Endothelial cell (in vitro differentiated cells): ENCODE measurements around the gene DTNBP1. TPM values are rescaled to one million over a fixed set of nuclear protein-coding genes. Genes with fewer than 3 reads are reported as not detected.

Experiments used
- DNase-seq: peaks from one replicate; pipeline ENCODE4 v3.0.0; 2021; ENCODE audit warnings: low spot score
- H3K27ac Mint-ChIP-seq: one replicate; pipeline ENCODE4 v1.8.0; 2021; ENCODE audit warnings: mixed read lengths, inconsistent platforms; ENCODE audit not compliant: unreplicated experiment
- H3K27me3 Mint-ChIP-seq: one replicate; pipeline ENCODE4 v1.8.0; 2021; ENCODE audit warnings: mild to moderate bottlenecking, moderate library complexity, mixed read lengths, inconsistent platforms; ENCODE audit not compliant: unreplicated experiment
- H3K36me3 Mint-ChIP-seq: one replicate; pipeline ENCODE4 v1.8.0; 2021; ENCODE audit warnings: mild to moderate bottlenecking, low read depth, mixed read lengths, inconsistent platforms; ENCODE audit not compliant: unreplicated experiment
- H3K4me1 Mint-ChIP-seq: one replicate; pipeline ENCODE4 v1.8.0; 2021; ENCODE audit warnings: mild to moderate bottlenecking, mixed read lengths, inconsistent platforms; ENCODE audit not compliant: unreplicated experiment
- H3K4me3 Mint-ChIP-seq: one replicate; pipeline ENCODE4 v1.8.0; 2021; ENCODE audit warnings: mild to moderate bottlenecking, mixed read lengths, inconsistent platforms; ENCODE audit not compliant: unreplicated experiment
- H3K9me3 Mint-ChIP-seq: one replicate; pipeline ENCODE4 v1.8.0; 2021; ENCODE audit warnings: mixed read lengths, inconsistent platforms; ENCODE audit not compliant: unreplicated experiment
- total RNA-seq: library from RNA; stranded (reverse); fragmentation: NEBNext Ultra II Directional; extraction: Animal tissue kit (Norgen Biotek cat#: 25700); gene quantifications from one replicate; pipeline ENCODE4 v1.2.1, GENCODE V29; 2021; ENCODE audit not compliant: unreplicated experiment
- TF ChIP-seq, protein P1 (sequence below): fragments of 200-600 bp; sonication (generic); IDR thresholded peaks from one replicate; pipeline ENCODE4 v1.5.0; 2021; ENCODE audit warnings: antibody characterized with exemption; ENCODE audit not compliant: unreplicated experiment

DTNBP1 gene
- total RNA-seq, 1 donor from 2014 or later, result 19.3 TPM

DNA sequence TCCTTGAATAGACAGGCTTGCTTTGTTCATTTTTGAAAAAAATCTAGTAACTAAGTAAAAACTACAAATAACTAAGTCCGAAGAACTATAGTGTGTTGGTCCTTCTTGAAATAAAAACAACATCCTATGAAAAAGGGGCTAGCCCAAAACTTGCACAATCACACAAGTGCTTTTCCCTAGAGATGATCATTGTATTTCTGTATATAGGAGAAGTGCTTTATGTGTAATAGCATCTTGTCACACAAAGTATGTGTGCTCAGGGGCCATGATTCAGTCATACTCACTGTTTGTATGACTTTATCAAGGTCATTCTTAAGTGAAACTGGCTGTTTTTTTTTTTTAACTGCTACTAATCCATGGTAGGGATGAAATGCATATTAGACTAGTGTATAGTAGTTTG lies 179.8 kb downstream of the DTNBP1 start:
- DNase-seq, result no peak
- H3K27ac Mint-ChIP-seq, result no peak overlapping the region
- TF ChIP-seq, protein P1, sequence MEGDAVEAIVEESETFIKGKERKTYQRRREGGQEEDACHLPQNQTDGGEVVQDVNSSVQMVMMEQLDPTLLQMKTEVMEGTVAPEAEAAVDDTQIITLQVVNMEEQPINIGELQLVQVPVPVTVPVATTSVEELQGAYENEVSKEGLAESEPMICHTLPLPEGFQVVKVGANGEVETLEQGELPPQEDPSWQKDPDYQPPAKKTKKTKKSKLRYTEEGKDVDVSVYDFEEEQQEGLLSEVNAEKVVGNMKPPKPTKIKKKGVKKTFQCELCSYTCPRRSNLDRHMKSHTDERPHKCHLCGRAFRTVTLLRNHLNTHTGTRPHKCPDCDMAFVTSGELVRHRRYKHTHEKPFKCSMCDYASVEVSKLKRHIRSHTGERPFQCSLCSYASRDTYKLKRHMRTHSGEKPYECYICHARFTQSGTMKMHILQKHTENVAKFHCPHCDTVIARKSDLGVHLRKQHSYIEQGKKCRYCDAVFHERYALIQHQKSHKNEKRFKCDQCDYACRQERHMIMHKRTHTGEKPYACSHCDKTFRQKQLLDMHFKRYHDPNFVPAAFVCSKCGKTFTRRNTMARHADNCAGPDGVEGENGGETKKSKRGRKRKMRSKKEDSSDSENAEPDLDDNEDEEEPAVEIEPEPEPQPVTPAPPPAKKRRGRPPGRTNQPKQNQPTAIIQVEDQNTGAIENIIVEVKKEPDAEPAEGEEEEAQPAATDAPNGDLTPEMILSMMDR, result no peak
- no peaks in the 10 kb centered on the region for H3K9me3 Mint-ChIP-seq
- no peak overlapping the region for H3K4me3 Mint-ChIP-seq
- peaks cover 8% of the 10 kb centered on the region for H3K27me3 Mint-ChIP-seq
- peaks cover 14% of the 10 kb centered on the region for H3K36me3 Mint-ChIP-seq
- peaks cover 38% of the 10 kb centered on the region for H3K4me1 Mint-ChIP-seq

DNA sequence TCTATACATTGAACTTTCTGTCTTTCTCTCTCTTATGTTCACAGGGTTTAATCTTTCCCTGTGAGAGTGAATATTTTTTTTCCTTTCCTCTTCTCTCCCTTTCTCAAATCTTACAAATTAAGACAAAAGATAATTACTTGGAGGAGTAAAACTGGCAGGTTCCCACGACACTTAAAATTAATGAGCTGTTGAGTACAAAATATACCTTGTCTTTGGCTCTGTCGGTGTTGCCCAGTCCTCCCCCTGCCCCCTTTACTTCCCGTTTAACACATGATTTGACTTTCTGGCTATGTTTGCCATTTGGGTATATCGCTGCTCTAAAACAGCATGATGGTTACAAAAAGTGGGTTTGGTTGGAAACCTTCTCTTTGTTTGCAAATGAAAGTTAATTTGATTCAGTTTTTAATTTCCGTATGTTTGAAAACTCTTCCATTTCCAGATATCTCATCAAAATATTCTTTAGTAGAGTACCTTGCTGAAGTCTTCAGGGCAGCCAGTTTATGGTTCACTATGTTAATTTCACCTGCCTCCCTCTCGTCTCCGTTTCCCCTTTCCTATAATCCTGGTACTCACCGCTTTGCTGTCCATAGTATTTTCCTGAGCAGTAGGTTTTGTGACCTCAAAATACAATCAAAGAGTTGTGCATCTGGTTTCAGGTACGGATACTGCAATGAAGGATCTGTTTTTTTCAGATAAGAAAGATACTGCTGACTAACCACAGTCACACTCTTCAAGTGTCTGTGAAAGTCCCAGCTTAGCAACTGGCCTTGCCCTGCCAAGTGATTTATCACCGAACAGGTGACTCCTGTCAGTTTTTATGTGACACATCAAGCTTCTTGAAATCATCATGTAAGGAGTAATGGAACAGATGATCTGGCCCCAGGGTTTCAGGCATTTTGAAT lies 181.2 kb downstream of the DTNBP1 start:
- no peaks in the 10 kb centered on the region for H3K9me3 Mint-ChIP-seq
- peaks cover 39% of the 10 kb centered on the region for H3K4me1 Mint-ChIP-seq
- peaks cover 8% of the 10 kb centered on the region for H3K27me3 Mint-ChIP-seq
- no peak overlapping the region for H3K4me3 Mint-ChIP-seq
- DNase-seq, result no peak
- TF ChIP-seq, protein P1, result no peak
- H3K27ac Mint-ChIP-seq, result no peak overlapping the region
- peaks cover 7% of the 10 kb centered on the region for H3K36me3 Mint-ChIP-seq

DNA sequence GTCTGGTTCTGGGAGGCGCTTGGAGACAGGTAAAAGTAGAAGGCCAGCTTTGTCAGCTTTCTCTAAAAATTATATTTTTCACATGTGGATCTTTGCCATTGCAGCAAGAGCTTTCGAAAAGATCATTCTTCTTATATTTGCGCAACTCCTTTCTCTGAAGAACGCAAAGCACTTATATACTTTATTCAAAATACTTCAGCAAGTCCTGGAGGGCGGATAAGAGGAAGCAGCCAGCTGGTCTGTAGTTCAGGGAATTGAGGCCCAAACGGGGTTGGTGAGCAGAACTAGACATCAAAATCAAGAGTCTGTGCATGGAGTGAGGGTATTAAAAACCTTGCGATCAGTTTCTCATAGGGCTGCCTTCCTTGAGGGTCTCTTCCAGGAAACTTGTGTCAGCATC lies 182.3 kb downstream of the DTNBP1 start:
- Mint-ChIP-seq H3K27me3 (peaks cover 8% of the 10 kb centered on the region), H3K4me3 (no peak overlapping the region), H3K4me1 (peaks cover 46% of the 10 kb centered on the region), H3K9me3 (no peaks in the 10 kb centered on the region), H3K27ac (no peak overlapping the region), H3K36me3 (peaks cover 9% of the 10 kb centered on the region)
- no peak for DNase-seq
- TF ChIP-seq, protein P1, result no peak

DNA sequence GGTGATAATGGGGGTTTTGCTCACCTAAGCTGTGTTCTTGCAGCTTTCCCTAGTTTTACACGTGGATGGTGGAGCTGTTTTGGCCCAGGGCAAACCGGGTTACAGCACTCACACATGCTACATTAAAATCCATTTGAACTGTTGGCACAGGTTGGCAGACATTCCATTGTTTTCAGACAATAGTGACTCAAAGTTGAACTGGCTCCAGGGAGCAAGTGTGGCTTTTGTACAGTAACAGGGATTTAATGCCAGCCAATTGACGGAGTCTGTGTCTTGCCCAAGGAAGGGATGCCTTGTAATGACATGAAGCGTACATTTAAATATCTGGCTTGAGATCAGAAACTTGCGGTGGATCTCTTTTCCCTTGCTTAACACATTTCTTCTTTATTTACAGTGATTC lies 183.1 kb downstream of the DTNBP1 start:
- Mint-ChIP-seq H3K27me3 (peaks cover 8% of the 10 kb centered on the region), H3K36me3 (peaks cover 11% of the 10 kb centered on the region), H3K4me1 (peaks cover 51% of the 10 kb centered on the region), H3K4me3 (no peak overlapping the region), H3K27ac (no peak overlapping the region), H3K9me3 (no peaks in the 10 kb centered on the region)
- no peak for DNase-seq
- TF ChIP-seq, protein P1, result no peak

DNA sequence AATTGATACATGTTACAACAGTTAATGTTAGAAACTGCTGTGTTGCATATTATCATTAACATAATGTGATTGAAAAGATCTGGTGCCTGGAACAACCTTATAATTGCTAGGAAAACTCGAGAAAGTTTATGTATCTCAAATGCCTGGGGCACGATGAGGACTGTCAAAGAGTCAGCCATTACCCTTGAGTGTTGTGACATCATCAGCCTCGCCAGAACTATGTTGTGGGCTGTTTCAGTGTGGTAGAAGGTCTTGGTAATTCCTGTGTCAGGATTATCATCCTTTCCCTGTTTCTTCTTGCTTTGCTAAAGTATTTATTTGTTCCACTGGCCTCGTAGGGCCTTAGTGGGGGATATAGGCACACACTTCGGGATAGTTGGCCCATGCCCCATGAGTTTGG lies 185.1 kb downstream of the DTNBP1 start:
- H3K27ac Mint-ChIP-seq, result no peak overlapping the region
- no peaks in the 10 kb centered on the region for H3K9me3 Mint-ChIP-seq
- H3K4me3 Mint-ChIP-seq, result no peak overlapping the region
- DNase-seq, result no peak
- peaks cover 60% of the 10 kb centered on the region for H3K4me1 Mint-ChIP-seq
- H3K27me3 Mint-ChIP-seq, result peaks cover 10% of the 10 kb centered on the region
- peaks cover 11% of the 10 kb centered on the region for H3K36me3 Mint-ChIP-seq
- TF ChIP-seq, protein P1, result no peak
